ENCODE results near the gene MIPEP.
"Not testable (repeated sequence)": the region's sequence is repeated elsewhere in the genome, so short reads cannot be mapped to it uniquely, and the experiment has no call there.

MIPEP gene

GRCh38 chr13:23888658-23889614 is at the start of gene MIPEP:
TSS of gene MIPEP (minus strand) at chr13:23889400. CDS start at chr13:23889320, 80 bp downstream.
- DNase-seq = peak; percentile 86

- DNase-seq = no peak
Measured at GRCh38 chr13:23934520-23934919, 45.3 kb upstream of the MIPEP start.

- no peak for DNase-seq
Measured at GRCh38 chr13:23928985-23929384, 39.8 kb upstream of the MIPEP start.

GRCh38 chr13:23923031-23923430 is 33.8 kb upstream of the MIPEP start:
- no peak for DNase-seq

GRCh38 chr13:23922005-23922932 is 33.1 kb upstream of the MIPEP start:
- no peak for DNase-seq

GRCh38 chr13:23921451-23921888 is 32.3 kb upstream of the MIPEP start:
- DNase-seq = no peak

- no peak for DNase-seq
Measured at GRCh38 chr13:23919006-23919405, 29.8 kb upstream of the MIPEP start.

GRCh38 chr13:23918208-23918607 is 29.0 kb upstream of the MIPEP start:
- no peak for DNase-seq

- DNase-seq = no peak
Measured at GRCh38 chr13:23915308-23915707, 26.1 kb upstream of the MIPEP start.

GRCh38 chr13:23912469-23912868 is 23.3 kb upstream of the MIPEP start:
- DNase-seq = no peak

- no peak for DNase-seq
Measured at GRCh38 chr13:23909606-23910005, 20.4 kb upstream of the MIPEP start.

GRCh38 chr13:23905766-23906165 is 16.6 kb upstream of the MIPEP start:
- DNase-seq = no peak

- DNase-seq = no peak
Measured at GRCh38 chr13:23903906-23904280, 14.7 kb upstream of the MIPEP start.

- DNase-seq = no peak
Measured at GRCh38 chr13:23902975-23903905, 14.0 kb upstream of the MIPEP start.

- no peak for DNase-seq
Measured at GRCh38 chr13:23901365-23901764, 12.2 kb upstream of the MIPEP start.

GRCh38 chr13:23899555-23899954 is 10.4 kb upstream of the MIPEP start:
- no peak for DNase-seq

GRCh38 chr13:23898101-23898500 is 8.9 kb upstream of the MIPEP start:
- DNase-seq = no peak

- not testable (repeated sequence) for DNase-seq
Measured at GRCh38 chr13:23897452-23897919, 8.3 kb upstream of the MIPEP start, which contains the start of gene C1QTNF9B. TSS of gene C1QTNF9B (minus strand) at chr13:23897502.

GRCh38 chr13:23894746-23895145 is 5.5 kb upstream of the MIPEP start:
- DNase-seq = not testable (repeated sequence)

GRCh38 chr13:23893791-23894190 is 4.6 kb upstream of the MIPEP start:
- not testable (repeated sequence) for DNase-seq

GRCh38 chr13:23889615-23890607 is 711 bp upstream of the MIPEP start:
- no peak for DNase-seq

Measured in activated gamma-delta T cell treated with Interleukin-2 at 50 U/mL for 16 hours (primary cell).